Panc1 (cell line): Measurements from ENCODE around the gene ANO3.

Experiments
- POLR2AphosphoS5 ChIP-seq: IDR thresholded peaks from 2 replicates; pipeline ENCODE4 v1.6.1; 2012; ENCODE audit warnings: mild to moderate bottlenecking, low read depth, low read length, moderate library complexity
- SIN3A ChIP-seq: IDR thresholded peaks from 2 replicates; pipeline ENCODE4 v1.6.1; 2012; ENCODE audit warnings: low read depth, mild to moderate bottlenecking, low read length, moderate library complexity, borderline replicate concordance; ENCODE audit not compliant: insufficient read depth
- TCF7L2 ChIP-seq: IDR thresholded peaks from 2 replicates; pipeline ENCODE4 v1.6.1; 2011; ENCODE audit warnings: mild to moderate bottlenecking, low read depth, low read length, inconsistent platforms
- TF ChIP-seq, protein P1 (sequence below): fragments of 450-650 bp; IDR thresholded peaks from 2 replicates; pipeline ENCODE4 v1.5.1; 2017; ENCODE audit warnings: mild to moderate bottlenecking

DNA sequence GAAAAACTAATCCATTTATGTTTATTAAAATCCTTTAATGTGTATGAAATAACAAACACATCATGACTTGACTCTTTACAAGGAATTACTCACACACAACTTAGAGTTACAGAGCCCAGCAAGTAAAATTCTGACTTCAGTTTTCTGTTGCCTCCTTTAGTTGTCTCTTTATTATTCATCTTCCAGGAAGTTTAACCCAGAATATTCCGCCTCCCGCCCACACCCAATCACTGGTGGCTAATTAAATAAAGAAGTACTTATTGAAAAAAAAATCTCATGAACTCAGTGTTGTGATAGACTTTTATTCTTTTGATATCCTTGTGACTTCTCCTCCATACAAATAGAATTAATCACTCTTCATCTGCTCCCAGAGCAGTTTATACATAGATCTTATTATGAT, 178.2 kb downstream of the ANO3 start:
- TF ChIP-seq, protein P1, sequence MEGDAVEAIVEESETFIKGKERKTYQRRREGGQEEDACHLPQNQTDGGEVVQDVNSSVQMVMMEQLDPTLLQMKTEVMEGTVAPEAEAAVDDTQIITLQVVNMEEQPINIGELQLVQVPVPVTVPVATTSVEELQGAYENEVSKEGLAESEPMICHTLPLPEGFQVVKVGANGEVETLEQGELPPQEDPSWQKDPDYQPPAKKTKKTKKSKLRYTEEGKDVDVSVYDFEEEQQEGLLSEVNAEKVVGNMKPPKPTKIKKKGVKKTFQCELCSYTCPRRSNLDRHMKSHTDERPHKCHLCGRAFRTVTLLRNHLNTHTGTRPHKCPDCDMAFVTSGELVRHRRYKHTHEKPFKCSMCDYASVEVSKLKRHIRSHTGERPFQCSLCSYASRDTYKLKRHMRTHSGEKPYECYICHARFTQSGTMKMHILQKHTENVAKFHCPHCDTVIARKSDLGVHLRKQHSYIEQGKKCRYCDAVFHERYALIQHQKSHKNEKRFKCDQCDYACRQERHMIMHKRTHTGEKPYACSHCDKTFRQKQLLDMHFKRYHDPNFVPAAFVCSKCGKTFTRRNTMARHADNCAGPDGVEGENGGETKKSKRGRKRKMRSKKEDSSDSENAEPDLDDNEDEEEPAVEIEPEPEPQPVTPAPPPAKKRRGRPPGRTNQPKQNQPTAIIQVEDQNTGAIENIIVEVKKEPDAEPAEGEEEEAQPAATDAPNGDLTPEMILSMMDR = no peak
- TF ChIP-seq POLR2AphosphoS5 (no peak), SIN3A (no peak), TCF7L2 (no peak)
